ENCODE data around the gene RABGGTA.

RABGGTA gene

DNA sequence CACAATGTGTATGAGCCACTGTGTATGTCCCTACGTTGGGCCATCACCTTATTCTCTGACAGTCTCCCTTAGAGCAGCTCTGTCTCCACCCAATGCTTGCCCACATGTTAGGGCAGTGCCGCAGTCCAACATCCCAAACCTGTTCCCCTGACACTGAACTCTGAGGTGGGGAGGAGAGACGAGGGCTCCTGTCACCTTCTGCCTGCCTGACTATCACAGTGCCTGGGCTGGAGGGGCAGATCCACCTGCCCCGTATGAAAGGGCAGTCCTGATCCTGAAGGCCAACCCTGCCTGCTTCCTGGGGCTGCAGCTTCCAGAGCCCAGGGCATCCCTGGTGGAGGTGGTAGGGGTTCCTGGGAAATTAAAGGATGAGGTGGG is 10.6 kb downstream of the RABGGTA start:
- H3K18ac ChIP-seq (ENCODE audit: low read depth in 1 of 2, low read length in 2 of 2): no peak overlapping the region
- no peak overlapping the region for H4K91ac ChIP-seq (ENCODE audit: low read length)
- H2AK5ac ChIP-seq (ENCODE audit: low read length, severe bottlenecking): no peak overlapping the region
- H3K9ac ChIP-seq (ENCODE audit: low read length): no peak overlapping the region
- no peak for DNase-seq
- H3K4me1 ChIP-seq (ENCODE audit: control insufficient read depth, insufficient read depth, low read depth, low read length): peaks cover 4% of the 10 kb centered on the region
- H4K8ac ChIP-seq (ENCODE audit: low read length): no peak overlapping the region
- no peak overlapping the region for H3K23ac ChIP-seq (ENCODE audit: low read length in 2 of 2)
- H2BK5ac ChIP-seq (ENCODE audit: low read depth, low read length, poor library complexity, severe bottlenecking): no peak overlapping the region
- no peaks in the 10 kb centered on the region for H3K79me1 ChIP-seq (replicated peaks; ENCODE audit: low read length, poor library complexity, severe bottlenecking)
- H2BK15ac ChIP-seq (ENCODE audit: low read depth, poor library complexity, severe bottlenecking): no peak overlapping the region
- H3K27me3 ChIP-seq (ENCODE audit: control insufficient read depth in 1 of 2, insufficient read depth in 1 of 2, low read length in 2 of 2): no peaks in the 10 kb centered on the region
- no peak overlapping the region for H2BK120ac ChIP-seq (ENCODE audit: low read depth, low read length)
- H3K27ac ChIP-seq (ENCODE audit: low read length, poor library complexity, severe bottlenecking): no peak overlapping the region
- 88% methylated on average over 4 of the region's 4 CpGs for WGBS
- no peak overlapping the region for H2BK12ac ChIP-seq (ENCODE audit: low read length in 2 of 2)
- H3K4me2 ChIP-seq (ENCODE audit: low read length, poor library complexity, severe bottlenecking): no peak overlapping the region
- H3K4ac ChIP-seq (ENCODE audit: low read depth in 1 of 2, low read length in 2 of 2): no peak overlapping the region
- peaks cover 14 to 43% of the 10 kb centered on the region in 2 experiments for H3K36me3 ChIP-seq (ENCODE audit: control insufficient read depth in 1 of 2, insufficient read depth in 2 of 2, low read depth in 1 of 2, low read length in 2 of 2)
- no peak overlapping the region for H3K14ac ChIP-seq (ENCODE audit: low read length in 2 of 2)
- H2AFZ ChIP-seq (ENCODE audit: low read depth, low read length): no peak overlapping the region
- H3K9me3 ChIP-seq (ENCODE audit: control insufficient read depth, low read length): no peaks in the 10 kb centered on the region
- no peak overlapping the region for H3K4me3 ChIP-seq (ENCODE audit: insufficient read depth in 1 of 2, low read depth in 1 of 2, low read length in 2 of 2)

DNA sequence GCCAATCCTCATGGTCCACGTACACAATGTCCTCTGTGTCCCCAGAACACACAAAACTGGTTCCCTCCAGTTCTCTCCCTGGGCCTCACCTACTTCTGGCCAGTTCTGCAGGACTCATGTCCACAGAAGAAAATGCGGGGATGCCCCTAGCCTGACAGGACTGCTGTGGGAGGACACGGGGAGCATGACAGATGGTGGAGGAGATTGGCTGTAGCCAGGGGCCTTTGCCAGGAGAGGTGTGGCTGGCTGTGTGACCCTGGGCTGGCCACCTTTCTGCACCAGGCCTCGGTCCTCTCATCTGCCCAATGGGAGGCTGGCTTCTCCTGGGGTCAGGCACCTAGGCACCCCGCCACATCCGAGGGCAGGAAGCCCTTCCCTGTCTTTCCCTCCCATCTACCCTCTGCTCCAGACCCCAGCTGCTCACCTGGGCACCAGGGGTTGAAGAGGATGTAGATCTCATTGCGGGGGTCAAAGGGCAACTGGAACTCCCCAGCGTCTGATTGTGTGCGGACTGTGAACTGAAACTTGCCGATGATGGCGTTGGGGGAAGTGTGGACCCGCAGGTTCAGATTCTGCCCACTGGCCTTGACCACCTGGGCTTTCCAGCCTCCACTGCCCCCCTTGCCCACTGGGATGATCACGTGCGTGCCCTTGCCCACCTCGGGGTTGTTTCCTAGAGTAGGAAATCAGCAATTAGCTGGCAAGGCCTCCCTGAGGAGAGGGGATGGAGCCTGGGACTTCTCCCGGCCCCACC is 11.2 kb downstream of the RABGGTA start:
- WGBS: 90% methylated on average over 16 of the region's 16 CpGs
- Histone ChIP-seq H3K4me3 (ENCODE audit: insufficient read depth in 1 of 2, low read depth in 1 of 2, low read length in 2 of 2) (no peak overlapping the region), H3K9me3 (ENCODE audit: control insufficient read depth, low read length) (no peaks in the 10 kb centered on the region), H2BK120ac (ENCODE audit: low read depth, low read length) (no peak overlapping the region), H4K8ac (ENCODE audit: low read length) (no peak overlapping the region), H4K91ac (ENCODE audit: low read length) (no peak overlapping the region), H2AFZ (ENCODE audit: low read depth, low read length) (no peak overlapping the region), H3K4me1 (ENCODE audit: control insufficient read depth, insufficient read depth, low read depth, low read length) (peaks cover 4% of the 10 kb centered on the region), H2BK12ac (ENCODE audit: low read length in 2 of 2) (no peak overlapping the region), H2AK5ac (ENCODE audit: low read length, severe bottlenecking) (no peak overlapping the region), H2BK5ac (ENCODE audit: low read depth, low read length, poor library complexity, severe bottlenecking) (no peak overlapping the region), H3K4me2 (ENCODE audit: low read length, poor library complexity, severe bottlenecking) (no peak overlapping the region), H2BK15ac (ENCODE audit: low read depth, poor library complexity, severe bottlenecking) (no peak overlapping the region), H3K27me3 (ENCODE audit: control insufficient read depth in 1 of 2, insufficient read depth in 1 of 2, low read length in 2 of 2) (no peaks in the 10 kb centered on the region), H3K9ac (ENCODE audit: low read length) (no peak overlapping the region), H3K4ac (ENCODE audit: low read depth in 1 of 2, low read length in 2 of 2) (no peak overlapping the region), H3K79me1 (replicated peaks; ENCODE audit: low read length, poor library complexity, severe bottlenecking) (no peaks in the 10 kb centered on the region), H3K18ac (ENCODE audit: low read depth in 1 of 2, low read length in 2 of 2) (no peak overlapping the region), H3K27ac (ENCODE audit: low read length, poor library complexity, severe bottlenecking) (no peak overlapping the region), H3K23ac (ENCODE audit: low read length in 2 of 2) (no peak overlapping the region), H3K14ac (ENCODE audit: low read length in 2 of 2) (no peak overlapping the region), H3K36me3 (ENCODE audit: control insufficient read depth in 1 of 2, insufficient read depth in 2 of 2, low read depth in 1 of 2, low read length in 2 of 2) (peaks cover 14 to 41% of the 10 kb centered on the region in 2 experiments)
- no peak for DNase-seq

DNA sequence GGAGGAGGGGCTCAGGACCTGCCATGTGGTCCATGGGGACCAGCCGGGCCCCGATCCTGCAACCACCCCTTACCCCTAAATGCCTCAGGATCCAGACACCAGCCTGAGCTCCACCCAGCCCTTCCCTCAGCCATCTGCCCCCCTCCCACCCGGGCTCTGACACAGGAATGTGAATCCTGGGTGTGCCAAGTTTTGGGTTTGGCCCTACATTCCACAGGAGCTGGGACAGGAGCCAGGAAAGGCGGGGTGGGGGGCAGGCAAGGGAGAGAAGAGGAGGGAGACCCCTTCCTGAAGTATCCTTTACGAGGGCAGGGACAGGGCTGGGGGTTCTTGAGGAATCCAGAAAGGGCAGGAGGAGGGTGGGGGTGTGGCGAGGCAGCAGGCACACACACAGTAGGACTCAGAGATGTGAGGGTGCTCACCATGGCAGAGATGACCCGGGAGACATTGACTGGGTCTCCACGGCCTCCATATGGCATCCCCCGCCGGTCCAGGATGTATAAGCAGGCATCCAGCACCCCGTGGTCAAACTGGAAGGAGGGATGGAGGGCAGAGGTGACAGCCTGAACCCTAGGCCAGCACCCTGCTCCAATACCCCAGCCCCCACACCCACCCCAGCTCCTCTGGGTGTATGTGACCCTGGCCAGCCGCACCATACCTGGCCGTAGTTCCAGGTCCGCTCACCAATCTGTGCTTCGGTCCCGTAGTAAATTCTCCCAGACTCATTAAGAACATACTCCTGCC is 11.9 kb downstream of the RABGGTA start:
- H3K18ac ChIP-seq (ENCODE audit: low read depth in 1 of 2, low read length in 2 of 2): no peak overlapping the region
- H2AK5ac ChIP-seq (ENCODE audit: low read length, severe bottlenecking): no peak overlapping the region
- WGBS: 90% methylated on average over 14 of the region's 16 CpGs

DNA sequence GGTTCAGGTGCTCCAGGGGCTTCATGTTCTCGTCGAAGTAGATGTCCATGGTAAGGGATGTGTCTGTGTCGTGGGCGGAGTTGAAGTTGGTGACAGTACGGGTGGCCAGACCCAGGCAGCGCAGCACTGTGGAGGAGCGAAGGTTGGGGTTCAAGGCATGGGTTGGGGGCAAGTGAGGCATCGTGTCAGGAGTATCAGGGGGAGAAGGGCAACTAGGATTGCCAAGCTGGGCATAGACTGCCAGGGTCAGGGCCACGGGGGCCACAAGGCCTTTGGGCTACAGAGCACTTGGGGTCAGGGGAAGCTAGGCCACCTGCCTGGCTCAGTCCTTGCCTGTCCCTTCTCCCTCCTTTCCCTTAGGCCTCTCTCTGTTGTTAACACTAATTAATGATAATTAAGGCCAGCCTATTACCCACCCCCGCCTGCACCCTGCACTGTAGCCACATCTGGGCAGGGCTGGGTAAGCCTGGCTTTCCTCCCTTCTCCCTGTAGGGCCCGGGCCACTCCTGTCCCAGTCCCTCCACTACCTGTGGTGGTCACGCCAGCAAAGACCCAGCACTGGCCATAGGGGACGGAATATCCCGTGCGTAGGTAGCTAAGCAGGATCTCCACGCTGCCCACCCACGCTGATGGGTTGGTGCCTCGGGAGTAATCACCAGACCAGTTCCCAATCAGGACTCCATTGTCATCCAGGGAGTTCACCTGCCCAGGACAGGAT is 12.7 kb downstream of the RABGGTA start:
- Histone ChIP-seq H3K36me3 (ENCODE audit: control insufficient read depth in 1 of 2, insufficient read depth in 2 of 2, low read depth in 1 of 2, low read length in 2 of 2) (peaks cover 18 to 38% of the 10 kb centered on the region in 2 experiments), H3K9ac (ENCODE audit: low read length) (no peak overlapping the region), H3K4me3 (ENCODE audit: insufficient read depth in 1 of 2, low read depth in 1 of 2, low read length in 2 of 2) (no peak overlapping the region), H3K27ac (ENCODE audit: low read length, poor library complexity, severe bottlenecking) (no peak overlapping the region), H3K14ac (ENCODE audit: low read length in 2 of 2) (no peak overlapping the region), H3K4ac (ENCODE audit: low read depth in 1 of 2, low read length in 2 of 2) (no peak overlapping the region), H2AK5ac (ENCODE audit: low read length, severe bottlenecking) (no peak overlapping the region), H3K23ac (ENCODE audit: low read length in 2 of 2) (no peak overlapping the region), H2AFZ (ENCODE audit: low read depth, low read length) (no peak overlapping the region), H4K91ac (ENCODE audit: low read length) (no peak overlapping the region), H3K79me1 (replicated peaks; ENCODE audit: low read length, poor library complexity, severe bottlenecking) (no peaks in the 10 kb centered on the region), H3K9me3 (ENCODE audit: control insufficient read depth, low read length) (no peaks in the 10 kb centered on the region), H3K27me3 (ENCODE audit: control insufficient read depth in 1 of 2, insufficient read depth in 1 of 2, low read length in 2 of 2) (no peaks in the 10 kb centered on the region), H3K4me2 (ENCODE audit: low read length, poor library complexity, severe bottlenecking) (no peak overlapping the region), H4K8ac (ENCODE audit: low read length) (no peak overlapping the region), H2BK5ac (ENCODE audit: low read depth, low read length, poor library complexity, severe bottlenecking) (no peak overlapping the region), H2BK15ac (ENCODE audit: low read depth, poor library complexity, severe bottlenecking) (no peak overlapping the region), H3K4me1 (ENCODE audit: control insufficient read depth, insufficient read depth, low read depth, low read length) (peaks cover 4% of the 10 kb centered on the region), H2BK12ac (ENCODE audit: low read length in 2 of 2) (no peak overlapping the region), H2BK120ac (ENCODE audit: low read depth, low read length) (no peak overlapping the region), H3K18ac (ENCODE audit: low read depth in 1 of 2, low read length in 2 of 2) (no peak overlapping the region)
- WGBS: 96% methylated on average over 17 of the region's 18 CpGs
- DNase-seq: no peak

More for the DNA sequence above, 11.9 kb downstream of the RABGGTA start:
- Histone ChIP-seq H2BK12ac (ENCODE audit: low read length in 2 of 2) (no peak overlapping the region), H3K36me3 (ENCODE audit: control insufficient read depth in 1 of 2, insufficient read depth in 2 of 2, low read depth in 1 of 2, low read length in 2 of 2) (peaks cover 14 to 41% of the 10 kb centered on the region in 2 experiments), H4K91ac (ENCODE audit: low read length) (peak overlapping the region; percentile 43), H3K14ac (ENCODE audit: low read length in 2 of 2) (no peak overlapping the region), H2BK15ac (ENCODE audit: low read depth, poor library complexity, severe bottlenecking) (no peak overlapping the region), H3K23ac (ENCODE audit: low read length in 2 of 2) (no peak overlapping the region), H3K4me2 (ENCODE audit: low read length, poor library complexity, severe bottlenecking) (no peak overlapping the region), H3K4ac (ENCODE audit: low read depth in 1 of 2, low read length in 2 of 2) (no peak overlapping the region), H3K4me1 (ENCODE audit: control insufficient read depth, insufficient read depth, low read depth, low read length) (peaks cover 4% of the 10 kb centered on the region), H2AFZ (ENCODE audit: low read depth, low read length) (no peak overlapping the region), H3K9ac (ENCODE audit: low read length) (no peak overlapping the region), H4K8ac (ENCODE audit: low read length) (no peak overlapping the region), H3K27ac (ENCODE audit: low read length, poor library complexity, severe bottlenecking) (no peak overlapping the region), H3K9me3 (ENCODE audit: control insufficient read depth, low read length) (no peaks in the 10 kb centered on the region), H2BK120ac (ENCODE audit: low read depth, low read length) (no peak overlapping the region), H3K79me1 (replicated peaks; ENCODE audit: low read length, poor library complexity, severe bottlenecking) (no peaks in the 10 kb centered on the region), H3K27me3 (ENCODE audit: control insufficient read depth in 1 of 2, insufficient read depth in 1 of 2, low read length in 2 of 2) (no peaks in the 10 kb centered on the region), H3K4me3 (ENCODE audit: insufficient read depth in 1 of 2, low read depth in 1 of 2, low read length in 2 of 2) (no peak overlapping the region), H2BK5ac (ENCODE audit: low read depth, low read length, poor library complexity, severe bottlenecking) (no peak overlapping the region)
- DNase-seq: no peak

Measured in mesenchymal stem cell (in vitro differentiated cells and primary cell).